Suprapubic skin (tissue), 4 donors: ENCODE data around the gene CTNNBL1. TPM values are rescaled to one million over a fixed set of nuclear protein-coding genes. Genes with fewer than 3 reads are reported as not detected.

Experiments used
- DNase-seq, 2 donors: peaks; one replicate each; pipeline ENCODE4 v3.0.0-alpha.2; 2019; ENCODE audit warnings: low spot score in 2 of 2
- H3K27ac ChIP-seq: fragments of 200-600 bp; sonication (generic); one replicate; pipeline ENCODE4 v1.5.1; 2019
- H3K27me3 ChIP-seq: fragments of 200-600 bp; sonication (generic); one replicate; pipeline ENCODE4 v1.5.1; 2019
- H3K36me3 ChIP-seq: fragments of 200-600 bp; sonication (generic); one replicate; pipeline ENCODE4 v1.5.1; 2019
- H3K4me1 ChIP-seq: fragments of 200-600 bp; sonication (generic); one replicate; pipeline ENCODE4 v1.5.1; 2019
- H3K4me3 ChIP-seq: fragments of 200-600 bp; sonication (generic); one replicate; pipeline ENCODE4 v1.5.1; 2019; ENCODE audit warnings: mild to moderate bottlenecking
- H3K9me3 ChIP-seq: fragments of 200-600 bp; sonication (generic); one replicate; pipeline ENCODE4 v1.5.1; 2019
- CTCF ChIP-seq, 2 donors: fragments of 200-600 bp in 1 of 2; fragments of 450-650 bp in 1 of 2; sonication (generic) in 1 of 2; IDR thresholded peaks; one replicate each; pipeline ENCODE4 v1.5.1; 2016 to 2019; ENCODE audit warnings: antibody characterized with exemption in 2 of 2, mild to moderate bottlenecking in 1 of 2, moderate library complexity in 1 of 2
- EP300 ChIP-seq: sonication (generic); formaldehyde crosslinking; IDR thresholded peaks from one replicate; pipeline ENCODE4 v1.6.1; 2017; ENCODE audit warnings: antibody characterized with exemption
- POLR2A ChIP-seq, 2 donors: fragments of 450-650 bp; IDR thresholded peaks; one replicate each; pipeline ENCODE4 v1.6.1; 2017; ENCODE audit warnings: antibody characterized with exemption in 2 of 2, mild to moderate bottlenecking in 2 of 2, moderate library complexity in 2 of 2
- POLR2AphosphoS5 ChIP-seq, 3 donors: sonication (generic); formaldehyde crosslinking; IDR thresholded peaks; one replicate each; pipeline ENCODE4 v1.6.1; 2017; ENCODE audit warnings: antibody characterized with exemption in 3 of 3
- WGBS: methylation state at CpG from one replicate; pipeline ENCODE4 v1.1.5; 2018; 5-methylcytosine and 5-hydroxymethylcytosine counted together
- total RNA-seq, 4 donors: library from RNA; depleted of rRNA; stranded (reverse); fragments of >200 nt; gene quantifications; one replicate each; pipeline ENCODE4 v1.1.0, GENCODE V29; 2016

Gene CTNNBL1
- total RNA-seq, 4 donors from 2014 or later: 17.2 to 27.4 (median 26.1) TPM

GRCh38 chr20:37885042-37885441 lies 191.2 kb downstream of the CTNNBL1 start:
- H3K4me3 ChIP-seq: no peak overlapping the region
- H3K36me3 ChIP-seq: no peaks in the 10 kb centered on the region
- no peak for TF ChIP-seq CTCF (IDR thresholded peaks at IDR 0.05)
- no peak for TF ChIP-seq POLR2A (IDR thresholded peaks at IDR 0.05)
- TF ChIP-seq EP300: no peak
- no peak for TF ChIP-seq POLR2AphosphoS5 (IDR thresholded peaks at IDR 0.05)
- H3K27me3 ChIP-seq: peaks cover 20% of the 10 kb centered on the region
- H3K9me3 ChIP-seq: no peaks in the 10 kb centered on the region
- H3K27ac ChIP-seq: no peak overlapping the region
- DNase-seq: no peak
- no peaks in the 10 kb centered on the region for H3K4me1 ChIP-seq
- 95% methylated on average over 8 of the region's 8 CpGs for WGBS

GRCh38 chr20:37885593-37886503 lies 192.0 kb downstream of the CTNNBL1 start:
- Histone ChIP-seq H3K27me3 (peaks cover 20% of the 10 kb centered on the region), H3K4me3 (no peak overlapping the region), H3K36me3 (no peaks in the 10 kb centered on the region), H3K27ac (no peak overlapping the region), H3K4me1 (peaks cover 1% of the 10 kb centered on the region), H3K9me3 (no peaks in the 10 kb centered on the region)
- TF ChIP-seq POLR2A (IDR thresholded peaks at IDR 0.05) (no peak), EP300 (no peak), CTCF (IDR thresholded peaks at IDR 0.05) (no peak), POLR2AphosphoS5 (IDR thresholded peaks at IDR 0.05) (no peak)
- WGBS: 43% methylated on average over 30 of the region's 32 CpGs
- no peak for DNase-seq

- no peak overlapping the region for H3K27ac ChIP-seq
- H3K4me3 ChIP-seq: no peak overlapping the region
- no peaks in the 10 kb centered on the region for H3K36me3 ChIP-seq
- TF ChIP-seq EP300: no peak
- no peak for TF ChIP-seq POLR2AphosphoS5 (IDR thresholded peaks at IDR 0.05)
- TF ChIP-seq POLR2A (IDR thresholded peaks at IDR 0.05): no peak
- TF ChIP-seq CTCF (IDR thresholded peaks at IDR 0.05): no peak
- peaks cover 3% of the 10 kb centered on the region for H3K4me1 ChIP-seq
- no CpG with 5 or more reads among the region's 4 CpGs for WGBS
- H3K27me3 ChIP-seq: peaks cover 20% of the 10 kb centered on the region
- H3K9me3 ChIP-seq: no peaks in the 10 kb centered on the region
- no peak for DNase-seq
Observed at GRCh38 chr20:37886851-37887297, 193.0 kb downstream of the CTNNBL1 start.

- TF ChIP-seq EP300: no peak
- TF ChIP-seq POLR2A (IDR thresholded peaks at IDR 0.05): no peak
- no peak for TF ChIP-seq POLR2AphosphoS5 (IDR thresholded peaks at IDR 0.05)
- no peak for TF ChIP-seq CTCF (IDR thresholded peaks at IDR 0.05)
- Histone ChIP-seq H3K36me3 (no peaks in the 10 kb centered on the region), H3K27ac (no peak overlapping the region), H3K27me3 (peaks cover 20% of the 10 kb centered on the region), H3K4me1 (peaks cover 3% of the 10 kb centered on the region), H3K4me3 (no peak overlapping the region), H3K9me3 (no peaks in the 10 kb centered on the region)
- no peak for DNase-seq
- 93% methylated on average over 7 of the region's 10 CpGs for WGBS
Observed at GRCh38 chr20:37888641-37889040, 194.8 kb downstream of the CTNNBL1 start.

GRCh38 chr20:37890108-37890507 lies 196.3 kb downstream of the CTNNBL1 start:
- WGBS: 80% methylated on average over 5 of the region's 5 CpGs
- H3K9me3 ChIP-seq: no peaks in the 10 kb centered on the region
- no peaks in the 10 kb centered on the region for H3K36me3 ChIP-seq
- no peak overlapping the region for H3K27ac ChIP-seq
- TF ChIP-seq EP300: no peak
- no peak for TF ChIP-seq POLR2AphosphoS5 (IDR thresholded peaks at IDR 0.05)
- TF ChIP-seq CTCF (IDR thresholded peaks at IDR 0.05): no peak
- TF ChIP-seq POLR2A (IDR thresholded peaks at IDR 0.05): no peak
- no peak for DNase-seq
- H3K27me3 ChIP-seq: peaks cover 10% of the 10 kb centered on the region
- peaks cover 3% of the 10 kb centered on the region for H3K4me1 ChIP-seq
- H3K4me3 ChIP-seq: no peak overlapping the region
